Ascending aorta (tissue), 2 donors: ENCODE results near the gene SUPT16H. TPM values are rescaled to one million over a fixed set of nuclear protein-coding genes. Genes with fewer than 3 reads are reported as not detected.

Experiments
- DNase-seq, 2 donors: peaks; one replicate each; pipeline ENCODE4 v3.0.0-alpha.2; 2019; ENCODE audit warnings: low spot score in 2 of 2
- H3K27ac ChIP-seq, 2 donors: fragments of 200-600 bp; sonication (generic); one replicate each; pipeline ENCODE4 v1.5.1; 2016 to 2017; ENCODE audit warnings: mild to moderate bottlenecking in 1 of 2
- H3K27me3 ChIP-seq: fragments of 200-600 bp; sonication (generic); one replicate; pipeline ENCODE4 v1.5.1; 2017
- H3K36me3 ChIP-seq, 2 donors: fragments of 200-600 bp; sonication (generic); one replicate each; pipeline ENCODE4 v1.5.1; 2016
- H3K4me1 ChIP-seq, 2 donors: fragments of 200-600 bp; sonication (generic); one replicate each; pipeline ENCODE4 v1.5.1; 2016 to 2017; ENCODE audit warnings: mild to moderate bottlenecking in 1 of 2
- H3K4me3 ChIP-seq, 2 donors: fragments of 200-600 bp; sonication (generic); one replicate each; pipeline ENCODE4 v1.5.1; 2016 to 2017; ENCODE audit warnings: mild to moderate bottlenecking in 1 of 2
- H3K9me3 ChIP-seq, 2 donors: fragments of 200-600 bp; sonication (generic); one replicate each; pipeline ENCODE4 v1.5.1; 2016
- CTCF ChIP-seq, 3 experiments: fragments of 200-600 bp in 2 of 3; fragments of 450-650 bp in 1 of 3; sonication (generic) in 2 of 3; IDR thresholded peaks; one replicate each; pipeline ENCODE4 v1.5.1; 2016 to 2019; ENCODE audit warnings: antibody characterized with exemption in 3 of 3, mild to moderate bottlenecking in 1 of 3, moderate library complexity in 1 of 3
- intact Hi-C: fragments of 100-400 bp; cut with DNase I; formaldehyde crosslinking; loops from one replicate; pipeline ENCODE4 v1.15.1; 2023
- total RNA-seq: library from RNA; depleted of rRNA; stranded (reverse); fragments of >200 nt; gene quantifications from one replicate; pipeline ENCODE4 v1.1.0, GENCODE V29; 2016

Gene SUPT16H
- total RNA-seq, 1 donor from 2014 or later, result 13.5 TPM

- H3K9me3 ChIP-seq, result no peaks in the 10 kb centered on the region
- H3K27me3 ChIP-seq, result no peaks in the 10 kb centered on the region
- H3K36me3 ChIP-seq, result peaks cover 100% of the 10 kb centered on the region in 2 donors
- DNase-seq, result no peak
- no peak for TF ChIP-seq CTCF (IDR thresholded peaks at IDR 0.05)
- H3K4me1 ChIP-seq, result no peaks in the 10 kb centered on the region
- no peak overlapping the region for H3K4me3 ChIP-seq
- intact Hi-C loops, result no loop called here
- no peak overlapping the region for H3K27ac ChIP-seq
These were observed 15.1 kb upstream of the SUPT16H start for GRCh38 chr14:21398901-21399300.

- intact Hi-C loops, result no loop called here
- H3K36me3 ChIP-seq, result peaks cover 98 to 100% of the 10 kb centered on the region in 2 donors
- no peak for TF ChIP-seq CTCF (IDR thresholded peaks at IDR 0.05)
These were observed 11.6 kb upstream of the SUPT16H start for GRCh38 chr14:21395450-21395849.

GRCh38 chr14:21385188-21385904, 1.5 kb upstream of the SUPT16H start:
- no peaks in the 10 kb centered on the region for H3K27me3 ChIP-seq
- intact Hi-C loops, result loop anchor here (10.0 kb wide), 1 partner anchor 281 kb away; the partner anchor contains the start of gene TMEM253
- no peak for TF ChIP-seq CTCF (IDR thresholded peaks at IDR 0.05)
- peaks cover 0 to 16% of the 10 kb centered on the region in 2 donors for H3K4me1 ChIP-seq
- H3K9me3 ChIP-seq, result no peaks in the 10 kb centered on the region
- peaks cover 28 to 36% of the 10 kb centered on the region in 2 donors for H3K36me3 ChIP-seq
- no peak overlapping the region for H3K4me3 ChIP-seq
- H3K27ac ChIP-seq, result peak overlapping the region; percentile 88 to 90
- no peak for DNase-seq

More at GRCh38 chr14:21395450-21395849, 11.6 kb upstream of the SUPT16H start:
- DNase-seq, result no peak
- Histone ChIP-seq H3K27me3 (no peaks in the 10 kb centered on the region), H3K4me1 (no peaks in the 10 kb centered on the region), H3K4me3 (no peak overlapping the region), H3K9me3 (no peaks in the 10 kb centered on the region), H3K27ac (no peak overlapping the region)

- Histone ChIP-seq H3K36me3 (peaks cover 21 to 27% of the 10 kb centered on the region in 2 donors), H3K4me3 (peak overlapping the region; percentile 63 to 79), H3K27ac (peak overlapping the region; percentile 88 to 90), H3K9me3 (no peaks in the 10 kb centered on the region), H3K4me1 (peaks cover 0 to 16% of the 10 kb centered on the region in 2 donors), H3K27me3 (no peaks in the 10 kb centered on the region)
- DNase-seq, result no peak
- TF ChIP-seq CTCF (IDR thresholded peaks at IDR 0.05), result no peak
- intact Hi-C loops, result loop anchor here (1.0 to 10.0 kb wide), 8 partner anchors 53 to 702 kb away; partner anchors contain the start of genes CHD8, HNRNPC, METTL17 and METTL3
These were observed 654 bp upstream of the SUPT16H start for GRCh38 chr14:21384494-21384851.

- peaks cover 0 to 16% of the 10 kb centered on the region in 2 donors for H3K4me1 ChIP-seq
- DNase-seq, result peak in 1 of 2 donors; percentile 68
- H3K4me3 ChIP-seq, result peak overlapping the region; percentile 63 to 79
- peak overlapping the region; percentile 88 to 90 for H3K27ac ChIP-seq
- H3K27me3 ChIP-seq, result no peaks in the 10 kb centered on the region
- TF ChIP-seq CTCF (IDR thresholded peaks at IDR 0.05), result no peak
- intact Hi-C loops, result loop anchor here (5.0 to 10.0 kb wide), 2 partner anchors 278 to 701 kb away; partner anchors contain the start of genes RNASE4 and TMEM253
- H3K9me3 ChIP-seq, result no peaks in the 10 kb centered on the region
- H3K36me3 ChIP-seq, result peaks cover 11 to 15% of the 10 kb centered on the region in 2 donors
These were observed 652 bp downstream of the SUPT16H start for GRCh38 chr14:21382886-21383847.
